CD4-positive, alpha-beta T cell treated with Interleukin-15 for 1 hour (primary cell): ENCODE data around the gene PPOX.
A peak's percentile ranks its signal among the peaks of the same experiment; 100 is the strongest.

Experiments used
- DNase-seq: peaks from one replicate; pipeline ENCODE4 v3.0.0-alpha.2; 2020

The PPOX gene

DNA sequence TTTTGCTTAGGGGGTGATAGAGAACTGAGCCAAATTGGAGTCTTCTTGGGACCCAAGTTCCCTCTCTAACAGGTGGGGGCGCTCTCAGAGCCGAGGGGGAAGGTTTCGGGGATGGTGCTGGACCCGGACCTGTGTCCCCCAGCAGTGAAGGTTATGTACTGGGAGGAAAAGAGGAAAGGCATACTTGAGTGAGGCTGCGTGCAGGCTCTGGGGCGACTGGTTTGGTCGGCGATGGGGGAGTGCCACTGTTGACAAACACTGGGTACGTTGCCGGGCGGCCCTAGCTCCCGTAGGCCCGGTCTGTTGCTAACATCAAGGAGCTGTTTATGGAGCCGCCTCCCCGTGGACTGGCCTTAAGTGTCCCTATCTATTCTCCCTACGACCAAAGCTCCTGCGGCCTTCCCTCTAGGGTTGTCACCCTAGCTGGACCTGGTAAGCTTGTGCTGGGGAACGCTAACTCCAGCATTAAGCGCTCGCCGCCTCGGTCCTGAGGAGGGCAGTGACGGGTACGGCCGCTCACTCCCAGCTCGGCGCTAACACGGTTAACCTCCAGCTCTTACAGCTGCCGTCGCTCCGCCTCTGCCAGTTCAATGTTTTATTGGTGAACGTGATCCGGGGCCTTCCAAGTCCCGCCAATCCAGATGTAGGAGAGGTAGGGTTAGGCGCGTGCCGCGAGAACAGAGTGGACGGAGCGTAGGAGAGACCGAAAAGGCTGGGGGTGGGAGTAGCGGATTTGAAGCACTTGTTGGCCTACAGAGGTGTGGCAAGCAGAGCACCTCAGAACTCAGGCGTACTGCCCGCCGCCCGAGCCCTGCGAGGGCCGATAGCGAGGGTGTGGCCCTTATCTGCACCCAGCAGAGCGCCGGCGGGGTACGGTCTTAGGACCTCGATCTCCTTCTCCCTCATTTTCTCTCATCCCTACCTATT, at the start of gene PPOX:
PPOX (plus strand) TSS at position 685 of the 927 bp plus-strand sequence. CDS start 422 bp downstream, outside the sequence.
- peak; percentile 95 for DNase-seq

DNA sequence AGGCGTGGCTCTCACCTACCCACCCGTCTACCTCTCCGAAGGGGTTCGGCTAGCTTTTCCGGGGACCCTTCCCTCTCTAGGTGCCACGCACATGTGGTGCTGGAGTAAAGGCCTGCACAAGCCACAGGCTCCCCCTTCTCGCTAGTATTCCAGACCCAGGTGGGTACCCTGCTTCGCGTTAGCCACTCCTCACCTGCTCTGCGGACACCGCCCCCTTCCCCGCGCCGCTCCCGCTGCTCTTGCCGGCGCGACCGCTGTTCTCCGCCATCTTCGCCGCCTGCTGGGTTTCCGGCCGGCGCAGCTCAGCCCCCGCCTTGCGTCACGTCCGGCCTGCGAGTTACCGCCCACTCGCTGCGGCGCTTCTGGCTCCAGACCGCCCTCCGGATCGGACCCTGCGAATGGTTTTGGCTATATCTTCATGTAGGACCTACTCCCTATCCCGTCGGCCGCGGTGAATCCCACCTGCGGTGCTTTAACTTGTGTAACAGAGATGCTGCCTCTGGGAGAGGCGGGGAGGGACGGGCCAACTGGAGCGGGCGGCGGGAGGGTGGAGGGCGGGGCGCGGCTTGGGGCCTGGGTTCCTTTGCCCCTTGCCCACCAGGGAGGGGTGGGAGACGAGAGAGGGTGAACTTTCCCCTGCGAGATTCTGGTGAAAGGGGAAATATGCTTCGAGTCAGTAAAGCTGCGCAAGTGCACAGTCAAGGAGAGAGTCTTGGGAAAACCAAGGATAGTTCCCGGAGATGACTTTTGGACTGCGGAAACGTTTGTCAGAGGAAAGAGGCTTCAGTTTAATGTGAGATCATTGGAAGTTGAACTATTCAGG, 48.3 kb upstream of the PPOX start, which contains the start of the genes NIT1 and PFDN2:
NIT1 (plus strand) TSS at position 347 of the 823 bp plus-strand sequence; CDS start at position 419, 72 bp downstream.
PFDN2 (minus strand) TSS at position 279 of the 823 bp plus-strand sequence; CDS start at position 268, 11 bp downstream.
- peak; percentile 82 for DNase-seq

DNA sequence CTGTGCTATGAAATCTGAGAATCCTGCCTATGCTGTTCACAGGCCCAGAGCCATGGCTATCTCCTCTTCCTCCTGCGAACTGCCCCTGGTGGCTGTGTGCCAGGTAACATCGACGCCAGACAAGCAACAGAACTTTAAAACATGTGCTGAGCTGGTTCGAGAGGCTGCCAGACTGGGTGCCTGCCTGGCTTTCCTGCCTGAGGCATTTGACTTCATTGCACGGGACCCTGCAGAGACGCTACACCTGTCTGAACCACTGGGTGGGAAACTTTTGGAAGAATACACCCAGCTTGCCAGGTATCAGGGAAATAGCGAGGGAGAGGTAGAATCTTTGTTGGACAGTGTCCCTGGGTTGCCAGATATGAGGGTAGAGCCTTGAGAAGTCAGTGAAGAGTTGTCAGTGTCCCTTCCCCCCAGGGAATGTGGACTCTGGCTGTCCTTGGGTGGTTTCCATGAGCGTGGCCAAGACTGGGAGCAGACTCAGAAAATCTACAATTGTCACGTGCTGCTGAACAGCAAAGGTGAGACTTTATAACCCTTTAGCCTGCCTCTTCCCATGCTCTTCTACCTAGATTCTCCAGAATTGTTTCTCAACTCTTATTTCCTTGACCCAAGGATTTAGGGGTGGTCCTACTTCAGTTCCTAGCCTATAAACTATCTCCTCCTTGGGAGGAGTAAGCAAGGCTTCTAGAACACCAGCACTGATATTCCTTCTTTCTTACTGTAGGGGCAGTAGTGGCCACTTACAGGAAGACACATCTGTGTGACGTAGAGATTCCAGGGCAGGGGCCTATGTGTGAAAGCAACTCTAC, 46.9 kb upstream of the PPOX start:
- peak; percentile 76 for DNase-seq

DNA sequence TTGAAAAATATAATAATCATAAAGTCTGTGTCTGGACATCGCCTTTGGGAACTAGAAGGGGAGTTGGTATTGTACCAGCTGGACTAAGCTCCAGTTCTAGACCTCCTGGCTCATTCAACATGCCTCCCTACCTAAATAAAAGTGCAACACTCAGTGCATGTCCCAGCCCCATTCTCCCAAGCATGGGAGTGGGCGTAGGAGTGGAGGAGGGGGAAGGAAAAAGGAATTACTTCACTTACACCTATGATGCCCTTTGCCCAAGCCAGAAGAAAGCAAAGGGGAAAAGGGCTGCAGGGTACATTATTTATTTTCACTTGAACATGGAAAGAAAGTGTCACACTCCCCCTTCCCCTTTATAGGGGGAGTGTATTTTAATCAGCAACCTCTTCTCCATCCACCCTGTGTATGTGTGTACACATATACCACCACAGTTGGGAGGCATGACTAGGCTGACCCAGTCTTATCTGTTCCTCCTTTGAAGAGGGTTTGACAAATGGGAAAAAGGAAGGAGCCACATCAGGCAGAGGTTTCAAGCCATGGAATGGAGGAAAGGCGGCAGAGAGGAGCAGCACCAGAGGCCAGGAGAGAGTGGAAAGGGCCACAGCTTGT, 45.1 kb upstream of the PPOX start:
- no peak for DNase-seq

DNA sequence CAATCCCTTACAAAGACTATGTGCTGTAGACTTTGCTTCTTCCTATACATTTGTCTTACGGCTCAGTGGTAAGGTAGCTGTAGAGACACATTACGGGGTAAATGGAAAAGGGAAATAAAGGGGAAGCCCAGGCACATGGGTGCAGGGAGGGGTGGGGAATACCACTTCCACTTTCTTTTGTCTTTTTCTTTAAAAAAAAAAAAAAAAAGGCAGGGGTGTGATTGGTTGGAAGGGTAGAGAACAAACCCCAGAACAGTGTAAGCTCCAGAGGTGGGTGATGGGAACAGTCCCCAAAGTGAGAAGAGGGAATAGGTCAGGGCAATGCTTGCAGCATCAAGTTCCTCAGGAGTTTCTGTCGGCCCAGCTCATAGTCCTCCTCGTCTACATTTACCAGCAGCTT, 44.4 kb upstream of the PPOX start:
- peak; percentile 45 for DNase-seq

DNA sequence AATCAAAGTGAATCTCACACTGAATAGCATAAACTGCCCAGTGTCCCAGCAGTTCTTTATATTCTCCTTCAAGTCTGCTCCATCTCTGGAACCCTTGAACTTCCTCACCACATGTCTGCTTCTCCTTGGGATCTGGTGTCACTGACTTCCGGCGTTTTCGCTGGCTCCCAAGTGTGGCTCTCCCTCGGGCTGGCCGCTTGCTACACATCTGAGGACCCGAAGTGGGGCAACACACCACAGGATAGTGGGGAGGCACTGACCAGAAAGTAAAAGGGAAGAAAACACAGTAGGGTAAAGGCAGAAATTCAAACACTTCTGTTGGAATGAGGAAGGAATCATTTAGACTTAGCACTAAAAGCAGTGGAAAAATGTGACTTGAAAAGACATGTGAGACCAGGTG, 43.3 kb upstream of the PPOX start:
- no peak for DNase-seq

DNA sequence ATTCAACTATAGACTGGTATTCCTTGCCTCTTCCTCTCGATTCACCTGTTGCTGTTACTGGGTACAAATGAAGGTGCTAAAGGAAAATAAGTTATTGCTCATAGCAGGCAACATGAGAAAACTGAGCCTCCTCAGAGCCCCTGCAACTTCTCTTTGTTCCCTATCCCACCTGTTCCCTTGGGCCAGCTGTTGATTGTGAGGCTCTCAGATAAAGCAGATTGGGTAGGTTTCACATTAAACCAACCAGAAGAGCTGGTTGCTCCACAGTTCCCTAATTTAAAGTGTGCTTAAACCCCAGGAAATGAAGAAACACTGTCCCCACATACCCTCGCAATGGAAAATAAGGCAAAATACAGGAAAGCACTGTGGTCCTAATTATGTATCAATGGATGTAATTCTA, 38.6 kb upstream of the PPOX start:
- no peak for DNase-seq

DNA sequence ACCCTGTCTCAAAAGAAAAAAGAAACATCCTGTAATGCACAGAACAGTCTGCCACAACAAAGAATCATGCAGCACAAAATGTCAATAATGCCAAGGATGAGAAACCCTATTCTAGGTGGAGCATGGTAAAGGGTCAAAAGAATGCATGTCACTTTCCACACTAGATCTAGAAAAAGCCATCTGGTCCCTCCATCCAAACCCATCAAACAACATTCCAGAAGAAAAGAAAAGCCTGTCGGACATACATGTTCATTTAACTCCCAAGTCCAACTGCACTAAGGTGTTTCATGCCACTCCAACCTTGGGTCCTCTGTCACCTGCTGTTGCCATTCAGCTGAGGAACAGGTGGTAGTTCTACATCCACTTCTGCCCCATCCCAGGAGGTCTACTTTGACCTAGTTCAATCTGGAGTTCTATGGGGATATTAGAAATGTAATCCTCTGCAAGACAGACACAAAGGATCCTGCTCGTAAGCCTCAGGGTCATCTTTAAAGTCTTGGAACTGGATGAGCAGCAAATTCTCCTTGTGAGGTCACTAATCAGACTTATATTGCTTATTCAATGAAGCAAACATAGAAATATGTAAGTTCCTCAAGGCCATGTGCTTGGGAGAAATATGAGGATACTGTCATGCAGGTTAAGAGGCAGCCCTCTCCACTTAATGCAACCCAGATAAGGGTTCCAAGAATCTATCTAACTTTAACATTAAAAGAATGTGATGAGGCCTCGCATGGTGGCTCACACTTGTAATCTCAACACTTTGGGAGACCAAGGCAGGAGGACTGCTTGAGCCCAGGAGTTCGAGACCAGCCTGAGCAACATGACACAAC, 37.4 kb upstream of the PPOX start:
- no peak for DNase-seq

DNA sequence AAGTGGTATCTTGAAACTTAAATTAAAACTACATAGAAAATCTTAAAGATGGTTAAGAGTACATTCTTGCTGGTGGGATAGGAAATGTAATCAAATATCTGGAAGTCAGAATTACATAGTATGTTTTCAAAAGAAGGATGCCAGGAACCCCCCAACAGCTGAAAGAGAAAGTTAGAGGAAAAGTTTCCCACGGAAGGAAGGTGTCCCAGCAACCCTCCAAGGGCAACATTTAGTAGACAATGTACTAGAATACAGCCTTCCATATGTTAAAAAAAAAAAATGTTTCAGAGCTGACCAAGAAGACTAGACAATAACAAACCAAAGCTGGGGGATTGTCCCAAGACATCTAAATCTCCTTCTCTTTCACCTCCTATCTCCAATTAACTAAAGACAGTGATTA, 36.0 kb upstream of the PPOX start:
- no peak for DNase-seq

DNA sequence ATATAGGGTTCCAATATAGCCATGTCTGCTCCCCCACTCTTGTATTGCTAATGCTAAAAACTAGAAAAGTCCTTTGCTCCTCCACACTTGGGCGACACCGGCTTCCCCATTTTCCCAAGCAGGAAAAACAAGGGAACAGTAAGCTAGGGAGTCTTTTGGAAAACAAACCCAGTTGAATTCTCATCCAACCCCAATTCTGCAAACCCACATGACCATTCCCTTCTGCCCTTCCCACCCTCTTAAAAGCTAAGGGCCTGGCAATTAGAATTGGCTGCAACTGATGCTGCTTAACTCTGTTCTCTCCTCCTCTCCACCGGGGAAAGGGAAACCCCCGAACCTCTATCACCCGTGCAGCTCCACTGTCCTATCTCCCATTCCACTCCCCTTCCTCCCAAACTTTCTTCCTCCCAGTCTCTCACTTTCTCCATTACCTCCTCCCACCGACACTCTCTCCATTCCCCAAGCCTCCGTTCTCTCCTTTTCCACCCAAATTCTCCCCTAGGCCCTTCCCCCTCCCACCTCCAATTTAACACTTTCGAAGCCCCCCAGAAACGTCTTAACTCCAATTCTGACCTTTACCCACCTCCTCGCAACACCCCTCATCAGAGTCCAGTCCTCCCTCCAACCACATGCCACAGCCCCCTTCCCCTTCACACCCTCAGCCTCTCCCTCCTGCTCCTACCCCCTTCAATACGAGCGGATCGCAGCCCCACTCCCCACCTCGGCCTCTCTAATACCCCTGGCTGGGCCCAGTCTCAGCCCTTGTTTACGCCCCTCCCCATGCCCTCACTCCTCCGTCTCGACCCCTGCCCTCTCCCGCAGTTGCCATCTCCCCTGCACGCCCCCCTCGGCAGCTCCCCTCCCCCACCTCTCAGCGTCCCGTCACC, 34.5 kb upstream of the PPOX start:
- no peak for DNase-seq

DNA sequence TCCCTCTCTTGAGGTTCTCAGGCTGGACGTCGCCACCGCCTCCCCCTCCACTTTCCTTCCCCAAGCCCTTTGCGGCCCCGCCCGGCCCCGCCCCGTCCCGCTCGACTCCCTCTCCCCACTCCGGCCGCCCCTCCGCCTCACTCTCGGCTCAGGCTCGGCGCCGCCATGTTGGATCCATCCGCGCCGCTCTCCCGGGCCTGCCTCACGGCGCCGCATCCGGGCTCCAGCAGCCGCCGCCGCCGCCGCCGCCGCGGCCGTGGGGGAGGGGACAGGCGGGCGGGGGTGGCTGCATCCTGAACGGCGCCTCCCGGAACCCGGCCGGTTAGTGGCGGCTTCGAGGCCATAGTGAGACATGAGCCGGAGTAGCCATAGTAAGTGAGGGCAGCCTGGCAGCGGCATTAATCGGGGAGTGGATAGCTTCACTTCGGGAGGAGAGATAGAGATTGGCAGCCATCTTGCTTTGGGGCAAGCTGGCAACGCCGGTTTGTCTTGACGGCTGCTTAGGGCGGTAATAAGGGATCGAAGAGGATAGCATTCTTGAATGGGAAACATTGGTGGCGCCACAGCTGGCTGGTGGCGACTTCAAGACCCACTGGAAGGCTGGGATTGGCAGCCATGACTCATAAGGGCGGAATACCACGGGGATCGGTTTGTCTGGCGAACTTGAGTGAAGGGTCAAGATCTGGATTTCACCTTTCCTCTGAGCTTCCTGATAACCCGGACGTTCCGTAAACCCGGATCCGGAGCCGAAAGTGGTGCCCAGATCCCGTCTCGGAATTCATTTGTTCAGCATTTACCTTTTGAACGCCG, 33.6 kb upstream of the PPOX start, which contains the start of gene DEDD:
DEDD (minus strand) TSS at position 258 of the 810 bp plus-strand sequence. CDS start 8,205 bp downstream, outside the sequence.
- peak; percentile 96 for DNase-seq

DNA sequence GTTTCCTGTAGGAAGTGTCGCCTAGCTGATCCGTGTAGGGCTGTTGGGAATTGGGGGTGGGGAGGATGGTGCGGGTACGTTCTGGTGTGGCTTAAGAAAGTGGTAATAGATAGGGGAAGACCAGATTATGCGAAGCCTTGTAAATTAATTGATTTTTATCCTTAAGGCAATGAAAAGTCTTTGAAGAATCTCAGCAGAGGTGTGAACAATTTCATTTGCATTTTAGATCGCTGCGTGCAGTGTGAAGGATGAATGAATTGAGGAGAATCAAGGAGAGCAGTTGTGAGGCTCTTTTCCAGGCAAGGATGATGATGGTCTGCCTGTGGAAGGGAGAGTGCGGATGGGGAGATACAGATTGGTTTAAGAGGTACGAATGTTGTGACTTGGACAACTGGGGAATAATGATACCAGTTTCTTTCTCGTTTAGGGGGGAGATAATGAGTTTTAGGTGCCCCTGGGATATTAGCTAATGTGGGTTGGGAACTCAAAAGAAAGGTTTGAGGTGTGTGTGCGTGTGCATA, 32.9 kb upstream of the PPOX start:
- DNase-seq = no peak

DNA sequence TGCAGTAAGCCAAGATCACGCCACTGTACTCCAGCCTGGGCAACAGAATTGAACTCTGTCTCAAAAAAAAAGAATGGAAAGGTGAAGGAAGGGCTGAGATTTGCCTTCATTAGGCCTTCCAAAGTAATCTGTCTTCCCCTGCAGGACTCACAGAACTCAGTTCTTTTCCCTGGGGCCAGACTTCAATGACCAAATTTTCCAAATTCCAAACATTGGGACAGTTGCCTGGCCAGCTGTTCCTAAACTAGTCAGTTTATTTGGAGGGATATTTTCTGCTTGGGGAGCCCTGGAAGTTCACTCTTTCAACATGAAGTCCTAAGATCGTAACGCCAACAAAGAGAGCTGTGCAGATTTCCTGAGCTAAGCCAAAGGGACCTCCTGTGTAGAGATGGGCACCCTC, 28.3 kb upstream of the PPOX start:
- no peak for DNase-seq

DNA sequence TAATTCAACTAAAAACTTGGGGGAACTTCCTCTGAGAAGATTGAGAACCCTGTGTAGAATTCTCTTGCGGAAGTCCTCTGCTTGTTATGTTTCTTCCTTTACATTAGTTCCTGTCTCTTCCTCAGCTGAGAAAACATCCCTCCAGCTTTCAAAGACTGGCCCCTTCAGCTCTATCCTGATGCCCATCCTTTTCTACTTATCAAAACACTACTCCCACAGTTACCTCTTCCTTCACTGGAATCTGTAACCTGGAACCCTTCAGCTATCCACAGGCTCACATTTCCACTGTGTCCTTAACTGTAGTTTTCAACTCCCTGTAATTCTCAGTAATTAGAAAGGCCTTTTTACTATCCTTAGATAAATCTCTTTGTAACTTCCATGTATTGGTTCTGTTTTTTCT, 27.8 kb upstream of the PPOX start:
- no peak for DNase-seq

DNA sequence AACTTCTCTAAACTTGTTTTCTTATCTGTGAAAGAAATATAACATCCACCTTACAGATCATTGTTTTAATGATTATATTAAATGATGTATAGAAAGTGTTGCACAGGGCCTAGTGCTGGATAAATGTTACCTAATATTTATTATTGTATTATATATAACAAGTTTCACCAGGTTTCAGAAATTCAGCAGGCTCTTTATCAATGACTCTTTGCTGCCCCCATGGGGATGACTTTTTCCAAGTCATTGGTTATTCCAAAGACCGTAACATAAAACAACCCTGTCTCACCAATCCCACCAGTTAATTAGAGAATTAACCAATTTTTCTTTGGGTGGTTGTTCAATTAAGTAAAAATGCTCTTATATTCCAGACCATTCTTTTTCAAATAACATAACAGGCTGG, 26.5 kb upstream of the PPOX start:
- DNase-seq = peak; percentile 20

DNA sequence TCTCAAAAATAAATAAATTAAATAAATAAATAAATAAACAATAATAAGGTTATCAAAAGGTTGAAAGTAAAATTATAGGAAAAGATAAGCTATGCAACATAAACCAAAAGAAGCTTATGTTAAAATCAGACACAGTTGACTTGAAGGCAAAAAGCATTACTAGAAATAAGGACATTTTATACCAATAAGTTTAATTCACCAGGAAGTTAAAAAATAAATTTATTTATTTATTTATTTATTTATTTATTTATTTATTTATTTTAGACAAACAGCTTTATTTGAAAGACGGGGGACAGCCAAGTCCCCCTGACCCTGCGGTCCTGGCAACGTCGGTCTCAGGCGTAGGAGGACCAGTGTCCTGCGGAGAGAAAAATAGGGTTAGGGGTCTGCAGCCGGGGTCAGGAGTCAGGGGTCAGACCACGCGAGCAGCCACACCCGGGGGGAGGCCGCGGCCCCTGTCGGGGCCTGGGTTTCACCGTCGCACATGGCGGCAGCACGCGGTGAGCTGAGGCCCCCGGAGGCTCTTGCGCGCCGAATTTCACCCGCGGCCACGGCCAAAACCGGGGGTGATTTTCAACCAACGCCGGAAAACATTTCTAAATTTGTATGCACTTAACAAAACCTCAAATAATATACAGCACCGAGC, 25.3 kb upstream of the PPOX start:
- DNase-seq = no peak

DNA sequence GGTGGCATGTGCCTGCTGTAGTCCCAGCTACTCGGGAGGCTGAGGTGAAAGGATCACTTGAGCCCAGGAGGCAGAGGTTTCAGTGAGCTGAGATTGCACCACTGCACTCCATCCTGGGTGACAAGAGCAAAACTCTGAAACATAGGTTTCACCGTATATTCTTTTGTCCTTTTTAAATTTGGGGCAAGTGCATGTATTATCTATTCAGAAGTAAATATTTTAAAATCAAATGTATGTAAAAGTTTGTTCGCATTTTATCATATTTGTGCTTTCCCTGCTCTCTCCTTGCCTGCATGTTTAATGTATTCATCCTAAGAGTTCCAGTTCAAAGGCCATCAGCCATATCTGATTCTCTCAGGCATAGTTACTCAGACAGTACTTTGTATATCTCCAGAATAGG, 20.4 kb upstream of the PPOX start:
- DNase-seq = no peak

DNA sequence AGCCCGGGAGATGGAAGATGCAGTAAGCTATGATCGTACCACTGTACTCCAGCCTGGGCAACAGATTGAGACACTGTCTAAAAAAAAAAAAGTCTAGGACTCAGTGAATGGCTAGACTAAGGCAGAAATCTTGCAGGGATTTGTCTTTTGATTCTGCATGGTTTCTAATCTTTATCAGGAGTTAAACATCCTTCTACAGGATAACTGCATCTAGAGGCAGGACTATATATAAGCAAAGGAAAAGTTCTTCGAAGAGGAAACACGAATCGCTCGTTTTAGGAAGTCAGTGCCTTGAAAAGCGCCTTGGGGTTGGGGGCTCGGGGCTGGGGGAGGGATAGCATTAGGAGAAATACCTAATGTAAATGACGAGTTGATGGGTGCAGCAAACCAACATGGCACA, 13.1 kb upstream of the PPOX start:
- DNase-seq = no peak
